ENCODE results near the gene HS1BP3. TPM values are rescaled to one million over a fixed set of nuclear protein-coding genes. Genes with fewer than 3 reads are reported as not detected.

HS1BP3 gene
- polyA plus RNA-seq, 1 experiment: 14.2 TPM

GRCh38 chr2:20651731-20652099, 817 bp upstream of the HS1BP3 start:
- no peak for DNase-seq (ENCODE audit: low read depth, low spot score)
- Histone ChIP-seq H3K9me3 (ENCODE audit: control insufficient read depth, insufficient read depth, low read length) (no peaks in the 10 kb centered on the region), H3K4me3 (ENCODE audit: low read depth, low read length) (peak overlapping the region; percentile 70), H3K27ac (ENCODE audit: low read depth, low read length) (no peak overlapping the region), H3K27me3 (ENCODE audit: control insufficient read depth, insufficient read depth, low read length) (peaks cover 15% of the 10 kb centered on the region)
- ChIA-PET POLR2A (interaction anchor here (1.9 kb wide), 1 partner anchor 204 kb away, joined by 14 read pairs; the partner anchor contains the start of gene RHOB), CTCF (interaction anchor here (0.6 to 6.4 kb wide), 45 partner anchors 10 to 514 kb away, joined by 3 to 40 read pairs (median 5); partner anchors contain the start of genes GDF7, LDAH and RHOB)
- no peak for TF ChIP-seq CTCF (IDR thresholded peaks at IDR 0.05; ENCODE audit: low read depth, low read length)

- TF ChIP-seq CTCF (IDR thresholded peaks at IDR 0.05; ENCODE audit: low read depth, low read length): 0 out of 2 replicates have a peak, but pooled peaks have one; percentile 6
- Histone ChIP-seq H3K27ac (ENCODE audit: low read depth, low read length) (no peak overlapping the region), H3K4me3 (ENCODE audit: low read depth, low read length) (peak overlapping the region; percentile 92), H3K27me3 (ENCODE audit: control insufficient read depth, insufficient read depth, low read length) (peaks cover 9% of the 10 kb centered on the region), H3K9me3 (ENCODE audit: control insufficient read depth, insufficient read depth, low read length) (no peaks in the 10 kb centered on the region)
- DNase-seq (ENCODE audit: low read depth, low spot score): no peak
- ChIA-PET CTCF (interaction anchor here (0.8 to 6.4 kb wide), 22 partner anchors 9 to 324 kb away, joined by 3 to 40 read pairs (median 7); partner anchors contain the start of gene RHOB), POLR2A (interaction anchor here (0.7 to 1.9 kb wide), 3 partner anchors 203 to 1162 kb away, joined by 3 to 14 read pairs (median 3); partner anchors contain the start of gene RHOB)
Observed at GRCh38 chr2:20650393-20650876, 463 bp downstream of the HS1BP3 start.

GRCh38 chr2:20649976-20650375, 922 bp downstream of the HS1BP3 start:
- no peak for TF ChIP-seq CTCF (IDR thresholded peaks at IDR 0.05; ENCODE audit: low read depth, low read length)
- no peak for DNase-seq (ENCODE audit: low read depth, low spot score)
- ChIA-PET POLR2A (interaction anchor here (1.9 to 3.4 kb wide), 2 partner anchors 203 kb away, joined by 14 to 15 read pairs; partner anchors contain the start of gene RHOB), CTCF (interaction anchor here (0.8 to 6.4 kb wide), 17 partner anchors 9 to 323 kb away, joined by 3 to 40 read pairs (median 10); no protein-coding TSS in a partner anchor)
- H3K27ac ChIP-seq (ENCODE audit: low read depth, low read length): no peak overlapping the region
- H3K9me3 ChIP-seq (ENCODE audit: control insufficient read depth, insufficient read depth, low read length): no peaks in the 10 kb centered on the region
- peaks cover 5% of the 10 kb centered on the region for H3K27me3 ChIP-seq (ENCODE audit: control insufficient read depth, insufficient read depth, low read length)
- peak overlapping the region; percentile 92 for H3K4me3 ChIP-seq (ENCODE audit: low read depth, low read length)

- ChIA-PET CTCF (interaction anchor here (1.0 to 6.4 kb wide), 5 partner anchors 12 to 271 kb away, joined by 3 to 40 read pairs (median 26); no protein-coding TSS in a partner anchor), POLR2A (interaction anchor here (0.5 to 3.4 kb wide), 2 partner anchors 203 to 205 kb away, joined by 3 to 15 read pairs; partner anchors contain the start of gene RHOB)
- no peak for DNase-seq (ENCODE audit: low read depth, low spot score)
- Histone ChIP-seq H3K27me3 (ENCODE audit: control insufficient read depth, insufficient read depth, low read length) (peaks cover 3% of the 10 kb centered on the region), H3K27ac (ENCODE audit: low read depth, low read length) (no peak overlapping the region), H3K4me3 (ENCODE audit: low read depth, low read length) (peak overlapping the region; percentile 25), H3K9me3 (ENCODE audit: control insufficient read depth, insufficient read depth, low read length) (no peaks in the 10 kb centered on the region)
- TF ChIP-seq CTCF (IDR thresholded peaks at IDR 0.05; ENCODE audit: low read depth, low read length): no peak
Observed at GRCh38 chr2:20649576-20649975, 1.3 kb downstream of the HS1BP3 start.

- ChIA-PET CTCF (interaction anchor here (1.0 to 6.4 kb wide), 7 partner anchors 31 to 271 kb away, joined by 3 to 40 read pairs (median 4); no protein-coding TSS in a partner anchor), POLR2A (interaction anchor here (0.6 to 3.4 kb wide), 2 partner anchors 202 to 316 kb away, joined by 3 to 15 read pairs; partner anchors contain the start of gene RHOB)
- Histone ChIP-seq H3K4me3 (ENCODE audit: low read depth, low read length) (no peak overlapping the region), H3K9me3 (ENCODE audit: control insufficient read depth, insufficient read depth, low read length) (no peaks in the 10 kb centered on the region), H3K27me3 (ENCODE audit: control insufficient read depth, insufficient read depth, low read length) (no peaks in the 10 kb centered on the region), H3K27ac (ENCODE audit: low read depth, low read length) (no peak overlapping the region)
- no peak for DNase-seq (ENCODE audit: low read depth, low spot score)
- TF ChIP-seq CTCF (IDR thresholded peaks at IDR 0.05; ENCODE audit: low read depth, low read length): no peak
Observed at GRCh38 chr2:20648831-20649230, 2.1 kb downstream of the HS1BP3 start.
